Ishikawa (cell line): ENCODE data around the gene ERG.

ENCODE experiments used
- CREB1 ChIP-seq: IDR thresholded peaks from 2 replicates; pipeline ENCODE4 v1.6.1; 2012; ENCODE audit warnings: low read depth
- EGR1 ChIP-seq: IDR thresholded peaks from 2 replicates; pipeline ENCODE4 v1.6.1; 2012
- EP300 ChIP-seq: IDR thresholded peaks from 2 replicates; pipeline ENCODE4 v1.6.1; 2012; ENCODE audit warnings: borderline replicate concordance
- FOXM1 ChIP-seq: IDR thresholded peaks from 2 replicates; pipeline ENCODE4 v1.6.1; 2012; ENCODE audit warnings: low read depth, borderline replicate concordance
- NFIC ChIP-seq: IDR thresholded peaks from 2 replicates; pipeline ENCODE4 v1.6.1; 2012
- RAD21 ChIP-seq: IDR thresholded peaks from 2 replicates; pipeline ENCODE4 v1.6.1; 2012; ENCODE audit warnings: low read depth
- TAF1 ChIP-seq: IDR thresholded peaks from 2 replicates; pipeline ENCODE4 v1.6.1; 2012; ENCODE audit warnings: low read depth, mild to moderate bottlenecking
- TCF12 ChIP-seq: IDR thresholded peaks from 2 replicates; pipeline ENCODE4 v1.6.1; 2012; ENCODE audit warnings: low read depth
- TEAD4 ChIP-seq: IDR thresholded peaks from 2 replicates; pipeline ENCODE4 v1.6.1; 2012
- USF1 ChIP-seq: IDR thresholded peaks from 2 replicates; pipeline ENCODE4 v1.6.1; 2012
- YY1 ChIP-seq: IDR thresholded peaks from 2 replicates; pipeline ENCODE4 v1.6.1; 2012; ENCODE audit warnings: low read depth
- ZBTB7A ChIP-seq: IDR thresholded peaks from 2 replicates; pipeline ENCODE4 v1.6.1; 2012; ENCODE audit warnings: low read depth
- TF ChIP-seq, protein P1 (sequence below): IDR thresholded peaks from 2 replicates; pipeline ENCODE4 v1.6.1; 2012
- TF ChIP-seq, protein P2 (sequence below): IDR thresholded peaks from 2 replicates; pipeline ENCODE4 v1.6.1; 2012; ENCODE audit warnings: low read depth, mild to moderate bottlenecking

ERG gene

DNA sequence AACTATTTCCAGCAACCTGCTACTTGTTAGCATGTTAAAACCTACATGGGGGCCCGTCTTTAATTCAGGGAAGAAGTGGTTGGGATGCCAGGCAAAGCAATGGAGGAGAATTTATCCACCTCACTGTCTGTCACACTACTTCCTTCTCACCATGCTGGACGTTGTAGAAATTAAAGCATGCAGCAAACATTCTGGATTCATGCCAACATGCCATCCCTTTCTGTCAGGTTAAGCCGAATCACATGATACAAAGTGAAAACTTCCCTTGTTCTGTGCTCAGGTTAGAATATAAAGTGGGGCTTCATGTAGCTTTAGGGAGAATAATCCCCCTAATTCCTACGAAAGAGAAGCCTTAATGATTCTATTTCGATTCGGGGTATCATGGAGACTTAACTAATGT is 95.5 kb downstream of the ERG start:
- TF ChIP-seq NFIC = no peak
- TF ChIP-seq TAF1 = no peak
- TF ChIP-seq RAD21 = no peak
- no peak for TF ChIP-seq TEAD4
- no peak for TF ChIP-seq ZBTB7A
- no peak for TF ChIP-seq EGR1

DNA sequence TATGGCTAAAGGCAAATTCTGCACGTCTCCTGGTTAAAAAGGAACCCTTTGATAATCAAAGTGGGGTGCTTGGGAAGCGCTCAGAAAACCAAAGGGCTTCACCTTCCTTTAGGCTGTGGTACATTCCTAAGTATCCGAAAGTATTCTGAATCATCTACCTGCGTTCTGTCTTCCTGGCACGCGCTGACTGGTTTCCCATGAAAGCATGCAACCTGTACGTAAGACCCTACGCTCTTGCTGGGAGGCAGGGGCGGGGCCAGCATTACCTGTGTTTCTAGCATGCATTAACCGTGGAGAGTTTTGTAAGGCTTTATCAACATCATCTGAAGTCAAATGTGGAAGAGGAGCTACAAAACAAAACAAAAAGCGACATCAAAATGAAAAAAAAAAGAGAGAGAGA is 96.0 kb downstream of the ERG start:
- no peak for TF ChIP-seq ZBTB7A
- no peak for TF ChIP-seq TEAD4
- TF ChIP-seq RAD21 = no peak
- no peak for TF ChIP-seq YY1
- TF ChIP-seq FOXM1 = no peak
- TF ChIP-seq USF1 = no peak
- no peak for TF ChIP-seq EP300
- no peak for TF ChIP-seq TCF12

- TF ChIP-seq USF1 (no peak), NFIC (no peak), EP300 (no peak), TAF1 (no peak), FOXM1 (no peak), YY1 (no peak), ZBTB7A (no peak), TCF12 (no peak), TEAD4 (no peak), CREB1 (no peak), RAD21 (no peak), EGR1 (no peak)
- TF ChIP-seq, protein P1, sequence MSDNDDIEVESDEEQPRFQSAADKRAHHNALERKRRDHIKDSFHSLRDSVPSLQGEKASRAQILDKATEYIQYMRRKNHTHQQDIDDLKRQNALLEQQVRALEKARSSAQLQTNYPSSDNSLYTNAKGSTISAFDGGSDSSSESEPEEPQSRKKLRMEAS = no peak
- TF ChIP-seq, protein P2, sequence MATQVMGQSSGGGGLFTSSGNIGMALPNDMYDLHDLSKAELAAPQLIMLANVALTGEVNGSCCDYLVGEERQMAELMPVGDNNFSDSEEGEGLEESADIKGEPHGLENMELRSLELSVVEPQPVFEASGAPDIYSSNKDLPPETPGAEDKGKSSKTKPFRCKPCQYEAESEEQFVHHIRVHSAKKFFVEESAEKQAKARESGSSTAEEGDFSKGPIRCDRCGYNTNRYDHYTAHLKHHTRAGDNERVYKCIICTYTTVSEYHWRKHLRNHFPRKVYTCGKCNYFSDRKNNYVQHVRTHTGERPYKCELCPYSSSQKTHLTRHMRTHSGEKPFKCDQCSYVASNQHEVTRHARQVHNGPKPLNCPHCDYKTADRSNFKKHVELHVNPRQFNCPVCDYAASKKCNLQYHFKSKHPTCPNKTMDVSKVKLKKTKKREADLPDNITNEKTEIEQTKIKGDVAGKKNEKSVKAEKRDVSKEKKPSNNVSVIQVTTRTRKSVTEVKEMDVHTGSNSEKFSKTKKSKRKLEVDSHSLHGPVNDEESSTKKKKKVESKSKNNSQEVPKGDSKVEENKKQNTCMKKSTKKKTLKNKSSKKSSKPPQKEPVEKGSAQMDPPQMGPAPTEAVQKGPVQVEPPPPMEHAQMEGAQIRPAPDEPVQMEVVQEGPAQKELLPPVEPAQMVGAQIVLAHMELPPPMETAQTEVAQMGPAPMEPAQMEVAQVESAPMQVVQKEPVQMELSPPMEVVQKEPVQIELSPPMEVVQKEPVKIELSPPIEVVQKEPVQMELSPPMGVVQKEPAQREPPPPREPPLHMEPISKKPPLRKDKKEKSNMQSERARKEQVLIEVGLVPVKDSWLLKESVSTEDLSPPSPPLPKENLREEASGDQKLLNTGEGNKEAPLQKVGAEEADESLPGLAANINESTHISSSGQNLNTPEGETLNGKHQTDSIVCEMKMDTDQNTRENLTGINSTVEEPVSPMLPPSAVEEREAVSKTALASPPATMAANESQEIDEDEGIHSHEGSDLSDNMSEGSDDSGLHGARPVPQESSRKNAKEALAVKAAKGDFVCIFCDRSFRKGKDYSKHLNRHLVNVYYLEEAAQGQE = no peak
Measured at GRCh38 chr21:38401191-38401926, 96.9 kb downstream of the ERG start.

DNA sequence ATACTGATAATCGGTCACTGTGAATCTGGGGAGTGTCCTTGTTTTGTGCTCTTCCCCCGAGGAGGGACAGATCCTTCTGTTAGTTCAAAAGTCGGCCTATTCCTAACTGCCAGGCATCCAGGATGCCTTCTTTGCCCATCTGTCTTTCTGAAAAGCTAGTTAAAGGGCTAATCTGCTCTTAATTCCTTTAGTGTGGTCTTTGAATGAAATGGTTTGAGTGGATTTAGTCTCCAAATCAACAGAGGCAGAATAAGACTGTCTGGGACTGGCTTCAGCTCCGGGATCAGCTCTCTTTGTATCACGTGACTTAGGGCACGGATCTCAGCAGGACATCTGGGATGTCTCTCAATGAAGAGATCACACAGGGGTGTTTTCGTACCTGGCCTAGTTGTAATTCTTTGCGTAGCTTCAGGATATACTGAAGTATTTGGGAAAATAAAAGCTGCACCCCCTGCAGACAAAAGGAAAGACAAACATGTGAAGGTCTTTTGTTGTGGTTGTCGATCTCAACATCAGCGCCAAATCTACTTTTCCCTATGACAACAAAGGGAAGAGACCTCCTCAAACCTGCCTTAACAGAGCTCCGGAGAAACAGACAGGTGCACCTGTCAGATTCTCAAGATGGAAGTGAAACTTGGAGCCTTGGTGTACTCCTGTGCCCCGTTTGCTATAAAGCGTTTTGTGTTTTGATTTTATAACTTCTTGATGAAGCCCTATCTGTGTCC is 97.9 kb downstream of the ERG start:
- TF ChIP-seq CREB1 (no peak), TCF12 (no peak), ZBTB7A (no peak), EP300 (no peak), FOXM1 (no peak), NFIC (no peak), RAD21 (no peak)
- TF ChIP-seq, protein P2 = no peak
- TF ChIP-seq, protein P1 = no peak

- no peak for TF ChIP-seq USF1
- TF ChIP-seq YY1 = no peak
- no peak for TF ChIP-seq EGR1
- TF ChIP-seq TAF1 = no peak
- no peak for TF ChIP-seq ZBTB7A
- no peak for TF ChIP-seq EP300
- TF ChIP-seq TEAD4 = no peak
Measured at GRCh38 chr21:38399103-38399502, 99.2 kb downstream of the ERG start.
